Right ventricle myocardium superior (tissue), 1 donor: ENCODE data around the gene ERGIC1. TPM values are rescaled to one million over a fixed set of nuclear protein-coding genes. Genes with fewer than 3 reads are reported as not detected.
A peak's percentile ranks its signal among the peaks of the same experiment; 100 is the strongest.
"Not testable (repeated sequence)": the region's sequence is repeated elsewhere in the genome, so short reads cannot be mapped to it uniquely, and the experiment has no call there.

ENCODE experiments used
- ATAC-seq: fragments of 200-7000 bp; cut with Tn5 transposase; one replicate; pipeline ENCODE4 v1.9.1; 2020; ENCODE audit warnings: mild to moderate bottlenecking; ENCODE audit not compliant: poor library complexity
- DNase-seq: peaks from one replicate; pipeline ENCODE4 v3.0.0-alpha.2; 2020
- intact Hi-C: fragments of 100-400 bp; cut with DNase I; formaldehyde crosslinking; loops from one replicate; pipeline ENCODE4 v1.11.2; 2022
- total RNA-seq: library from RNA; stranded (reverse); fragmentation: NEBNext Ultra II Directional; extraction: Animal tissue kit (Norgen Biotek cat#: 25700); gene quantifications from one replicate; pipeline ENCODE4 v1.2.1, GENCODE V29; 2021
- donor health status: DM: no; HTN: yes; CAD: no; lungs with severe emphysema.

ERGIC1 gene
- total RNA-seq, 1 donor from 2014 or later = 75.5 TPM

DNA sequence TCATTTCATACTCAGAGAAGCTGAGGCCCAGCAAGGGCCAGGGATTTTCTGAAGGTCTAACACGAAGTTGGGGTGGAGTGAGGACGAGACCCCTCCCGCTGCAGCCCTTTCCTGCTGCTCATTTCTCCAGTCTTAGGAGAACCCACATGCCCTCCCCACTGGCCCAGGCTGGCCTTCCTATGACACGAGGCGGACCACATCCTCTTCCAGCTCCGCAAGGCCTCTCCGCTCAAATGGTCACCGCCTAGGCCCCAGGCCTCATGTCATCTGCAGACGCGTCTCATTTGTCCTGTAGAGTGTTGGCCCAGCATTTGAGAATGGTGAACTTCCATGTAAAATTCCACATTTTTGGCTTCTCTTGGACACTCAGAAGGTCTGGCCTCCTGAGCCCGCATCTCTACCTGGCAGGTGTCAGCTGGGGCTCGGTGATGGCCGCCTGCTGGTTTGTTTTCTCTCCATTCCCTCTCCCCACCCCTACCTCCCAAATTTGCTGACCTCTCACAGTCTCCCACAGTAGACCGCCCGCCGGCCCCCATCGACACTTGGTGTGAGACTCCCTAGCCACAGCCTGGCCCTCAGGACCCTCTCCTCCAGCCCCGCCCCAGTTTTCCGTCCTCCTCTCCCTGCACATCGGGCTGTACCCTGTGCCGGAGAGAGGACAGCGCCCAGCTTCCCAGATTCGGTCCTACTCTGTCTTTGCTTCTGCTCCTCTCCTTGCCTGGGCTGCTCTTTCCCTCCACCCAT is 51.7 kb downstream of the ERGIC1 start:
- DNase-seq (peak; percentile 56), ATAC-seq (peak; percentile 37)
- intact Hi-C loops = no loop called here

DNA sequence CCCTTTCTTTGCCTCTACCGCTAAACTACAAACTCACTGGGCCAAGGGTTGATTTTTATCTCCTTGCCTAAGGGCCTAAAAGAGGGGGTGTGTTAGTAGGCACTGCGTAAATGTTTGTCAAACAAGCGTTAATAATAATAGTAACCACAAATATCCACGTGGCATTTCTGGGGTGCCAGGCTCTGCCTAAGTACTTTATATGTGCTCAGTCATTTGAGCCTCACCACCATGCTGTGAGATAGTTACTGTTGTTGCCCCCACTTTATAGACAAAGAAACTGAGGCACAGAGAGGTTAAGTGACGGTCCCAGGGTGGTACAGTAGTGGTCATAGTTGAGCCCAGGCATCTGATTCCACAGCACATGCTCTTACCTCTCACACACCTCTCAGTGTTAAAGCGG is 52.4 kb downstream of the ERGIC1 start:
- DNase-seq = peak; percentile 3
- ATAC-seq = no peak
- intact Hi-C loops = no loop called here

DNA sequence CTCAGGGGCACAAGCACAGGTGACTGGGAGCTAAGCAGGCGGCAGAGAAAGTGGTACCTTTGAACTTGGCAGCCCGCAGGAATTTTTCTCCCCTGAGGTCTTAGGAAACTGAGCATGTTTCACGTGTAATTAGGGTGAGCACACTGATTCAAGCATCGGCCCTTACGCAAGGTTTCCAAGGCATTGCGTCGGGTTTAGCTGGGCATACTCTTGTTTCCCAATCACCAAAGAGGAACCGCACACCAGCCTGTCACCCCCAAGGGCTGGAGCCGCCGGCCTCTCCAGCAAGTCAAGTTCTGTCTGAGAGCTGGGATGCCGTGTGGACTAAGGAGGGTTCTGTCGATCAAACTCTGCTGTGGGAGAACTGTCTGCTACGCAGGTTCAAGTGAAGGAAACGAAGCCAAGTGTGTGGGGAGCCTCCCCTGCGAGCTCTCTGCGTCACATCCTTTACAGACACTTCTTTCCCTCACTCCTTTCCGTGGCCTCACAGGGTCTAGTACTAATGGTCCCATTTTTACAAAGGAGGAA is 53.0 kb downstream of the ERGIC1 start:
- DNase-seq = peak; percentile 85
- intact Hi-C loops = no loop called here
- ATAC-seq = peak; percentile 47

- no peak for DNase-seq
- ATAC-seq = no peak
- intact Hi-C loops = no loop called here
These were observed 53.6 kb downstream of the ERGIC1 start for GRCh38 chr5:172887692-172888091.

- intact Hi-C loops = no loop called here
- DNase-seq (no peak), ATAC-seq (no peak)
These were observed 56.6 kb downstream of the ERGIC1 start for GRCh38 chr5:172890659-172891058.

- intact Hi-C loops = no loop called here
- DNase-seq (peak; percentile 88), ATAC-seq (peak; percentile 77)
These were observed 57.8 kb downstream of the ERGIC1 start for GRCh38 chr5:172891716-172892421.

- peak; percentile 63 for ATAC-seq
- DNase-seq = no peak
- intact Hi-C loops = no loop called here
These were observed 58.7 kb downstream of the ERGIC1 start for GRCh38 chr5:172892713-172893112.

- no peak for DNase-seq
- intact Hi-C loops = no loop called here
- no peak for ATAC-seq
These were observed 60.8 kb downstream of the ERGIC1 start for GRCh38 chr5:172894767-172895388.

GRCh38 chr5:172895549-172895948 is 61.5 kb downstream of the ERGIC1 start:
- intact Hi-C loops = no loop called here
- DNase-seq = no peak
- ATAC-seq = no peak

GRCh38 chr5:172896465-172896864 is 62.4 kb downstream of the ERGIC1 start:
- intact Hi-C loops = no loop called here
- ATAC-seq (no peak), DNase-seq (no peak)

- ATAC-seq, intact Hi-C loops, DNase-seq: not testable (repeated sequence)
These were observed 63.0 kb downstream of the ERGIC1 start for GRCh38 chr5:172897067-172897466.

DNA sequence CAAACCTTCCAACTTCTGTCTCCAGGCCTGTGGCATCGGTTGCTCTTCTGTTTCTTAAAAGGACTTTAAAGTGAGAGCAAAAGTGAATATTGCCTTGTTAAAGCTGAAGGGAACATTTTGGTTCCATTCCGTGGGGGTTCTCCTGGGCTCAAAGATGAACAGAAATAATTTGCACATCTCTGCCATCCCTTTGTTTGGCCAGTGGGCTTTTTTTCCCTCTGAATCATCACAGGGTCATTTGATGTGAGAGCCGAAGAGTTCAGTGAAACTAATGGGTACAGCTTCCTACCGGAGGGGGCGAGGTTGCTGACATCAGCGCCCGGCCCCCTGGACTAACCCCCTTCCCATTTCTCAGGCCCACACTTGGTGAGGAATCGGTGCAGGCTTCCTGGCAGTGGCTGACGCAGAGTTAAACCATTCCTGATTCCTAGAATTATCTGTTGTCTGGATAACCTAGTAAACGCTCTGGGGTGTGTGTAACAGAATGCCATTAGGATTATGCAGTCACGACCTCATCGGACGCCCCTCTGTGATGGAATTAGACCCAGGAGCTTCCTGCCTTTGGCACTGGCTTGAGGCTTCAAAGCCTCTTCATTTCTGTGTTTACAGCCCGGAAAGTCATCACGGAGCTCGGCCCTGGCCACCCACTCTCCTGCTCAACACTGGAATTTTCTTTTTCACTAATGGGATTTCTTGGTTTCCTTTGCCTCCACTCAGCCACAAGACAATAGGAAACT is 63.6 kb downstream of the ERGIC1 start:
- intact Hi-C loops = no loop called here
- ATAC-seq = no peak
- no peak for DNase-seq

DNA sequence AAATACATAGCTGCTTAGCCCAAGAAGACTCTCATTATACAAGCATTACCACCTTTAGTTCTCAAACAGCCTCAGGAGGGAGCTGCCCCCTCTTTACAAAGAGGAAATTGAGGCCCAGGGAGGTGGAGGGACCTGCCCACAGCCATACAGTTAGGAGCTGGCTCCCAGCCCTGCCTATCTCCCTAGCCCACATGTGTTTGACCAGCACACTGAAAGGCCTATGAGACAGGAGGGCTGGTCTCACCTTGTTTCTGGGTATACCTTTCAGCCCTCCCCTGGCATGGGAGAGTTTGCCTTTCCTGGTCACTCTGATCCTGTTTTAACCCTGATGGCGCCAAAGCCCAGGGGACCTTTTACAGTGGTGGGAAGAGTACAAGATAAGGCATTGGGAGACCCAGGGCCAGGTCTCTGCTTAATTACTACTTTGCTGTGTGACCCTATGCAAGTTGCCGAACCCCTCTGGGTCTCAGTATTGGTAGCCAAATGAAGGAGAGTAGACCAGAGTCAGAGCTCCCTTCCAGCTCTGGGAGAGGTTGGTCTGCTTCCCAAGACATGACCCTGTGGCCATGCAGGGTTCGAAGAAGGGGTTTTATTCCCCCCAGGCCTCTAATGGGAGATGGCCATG is 64.3 kb downstream of the ERGIC1 start:
- ATAC-seq = no peak
- DNase-seq = no peak
- intact Hi-C loops = no loop called here

- DNase-seq (no peak), ATAC-seq (no peak)
- intact Hi-C loops = no loop called here
These were observed 64.9 kb downstream of the ERGIC1 start for GRCh38 chr5:172898843-172899369.

DNA sequence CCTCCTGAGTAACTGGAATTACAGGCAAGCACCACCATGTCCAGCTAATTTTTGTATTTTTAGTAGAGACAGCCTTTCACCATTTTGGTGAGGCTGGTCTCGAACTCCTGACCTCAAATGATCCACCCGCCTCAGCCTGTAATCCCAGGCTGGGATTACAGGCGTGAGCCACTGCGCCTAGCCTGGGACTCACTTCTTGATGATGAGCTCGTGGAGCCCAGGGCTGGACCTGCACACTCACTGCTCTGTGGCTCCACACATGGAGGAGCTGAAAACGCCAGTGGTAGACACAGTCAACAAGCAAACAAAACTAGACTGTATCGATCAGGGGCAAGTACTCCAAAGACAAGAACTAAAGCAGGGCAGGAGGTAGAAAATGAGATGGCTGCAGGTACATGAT is 65.4 kb downstream of the ERGIC1 start:
- no peak for DNase-seq
- intact Hi-C loops = no loop called here
- ATAC-seq = no peak

DNA sequence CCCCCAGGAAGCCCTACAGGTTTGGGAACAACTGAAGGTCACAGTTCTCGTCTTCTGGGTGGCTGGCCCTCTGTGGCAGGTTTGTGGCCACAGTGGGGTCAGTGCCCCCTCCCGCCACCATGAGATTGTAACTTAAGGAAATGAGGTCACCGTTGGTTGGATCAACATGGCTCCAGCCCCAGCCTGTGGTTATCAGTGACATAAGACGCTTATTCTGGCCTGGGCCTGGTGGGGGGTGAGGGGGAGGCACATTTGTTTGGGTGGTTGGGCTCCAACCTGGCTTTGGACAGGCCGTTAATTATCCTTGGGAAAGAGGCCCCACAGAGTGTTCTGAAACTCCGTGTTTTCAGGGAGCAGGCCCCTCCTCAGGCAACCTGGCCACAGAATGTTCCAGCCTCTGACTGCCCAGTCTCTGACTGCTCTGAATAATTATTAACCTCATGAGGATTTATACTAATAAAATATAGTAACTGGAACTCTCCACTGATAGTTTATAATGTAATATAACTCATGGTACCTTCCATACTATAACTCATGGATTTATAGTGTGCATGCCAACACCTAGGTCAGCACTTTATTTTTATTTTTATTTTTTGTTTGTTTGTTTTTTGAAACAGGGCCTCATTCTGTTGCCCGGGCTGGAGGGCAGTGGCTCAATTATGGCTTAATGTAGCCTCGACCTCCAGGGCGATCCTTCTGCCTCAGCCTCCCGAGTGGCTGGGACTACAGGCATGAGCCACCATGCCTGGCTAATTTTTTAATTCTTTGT is 67.1 kb downstream of the ERGIC1 start:
- ATAC-seq (peak; percentile 7), DNase-seq (peak; percentile 61)
- intact Hi-C loops = loop anchor here (5.0 to 10.0 kb wide), 2 partner anchors 44 to 126 kb away; partner anchors contain the start of gene DUSP1

DNA sequence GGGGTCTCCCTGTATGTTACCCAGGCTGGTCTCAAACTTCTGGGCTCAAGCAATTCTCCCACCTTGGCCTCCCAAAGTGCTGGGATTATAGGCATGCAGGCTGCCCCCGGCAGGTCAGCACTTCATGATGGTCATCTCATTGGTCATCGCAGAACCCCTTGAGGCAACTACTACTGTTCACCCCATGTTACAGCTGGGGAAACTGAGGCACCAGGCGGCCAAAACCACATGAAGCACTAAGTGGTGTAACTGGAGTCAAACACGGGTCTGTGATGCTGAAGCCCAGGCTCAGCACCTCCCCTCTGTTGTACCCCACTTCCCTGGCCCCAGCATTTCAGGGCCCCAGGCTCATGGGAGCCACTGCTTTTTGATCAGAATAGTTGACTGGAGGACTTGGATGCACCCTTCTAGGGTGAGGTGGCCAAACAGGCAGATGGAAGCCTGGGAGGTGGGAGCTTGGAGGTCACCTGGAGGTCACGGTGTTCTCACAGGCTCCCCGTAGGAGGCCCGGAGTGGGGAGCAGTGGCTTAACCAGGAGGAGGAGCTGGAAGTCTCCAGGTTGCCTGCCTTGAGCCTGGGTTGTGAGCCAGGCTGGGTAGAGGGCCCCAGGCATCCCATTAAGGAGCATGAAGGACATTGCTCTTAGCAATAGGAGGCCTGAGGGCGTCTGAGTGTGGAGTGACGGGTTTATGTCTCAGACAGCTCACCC is 67.9 kb downstream of the ERGIC1 start:
- intact Hi-C loops = loop anchor here (5.0 to 10.0 kb wide), 2 partner anchors 45 to 127 kb away; partner anchors contain the start of gene DUSP1
- ATAC-seq = no peak

More for the DNA sequence above, 67.9 kb downstream of the ERGIC1 start:
- no peak for DNase-seq
